UCSD-AML1 (cell line): ENCODE data around the gene PACS2.
"Not testable (repeated sequence)": the region's sequence is repeated elsewhere in the genome, so short reads cannot be mapped to it uniquely, and the experiment has no call there.

Experiments used
- DNase-seq: peaks from one replicate; lab custom pipeline; 2025; ENCODE audit not compliant: unreplicated experiment; lab: John Stamatoyannopoulos, UW

Gene PACS2

DNA sequence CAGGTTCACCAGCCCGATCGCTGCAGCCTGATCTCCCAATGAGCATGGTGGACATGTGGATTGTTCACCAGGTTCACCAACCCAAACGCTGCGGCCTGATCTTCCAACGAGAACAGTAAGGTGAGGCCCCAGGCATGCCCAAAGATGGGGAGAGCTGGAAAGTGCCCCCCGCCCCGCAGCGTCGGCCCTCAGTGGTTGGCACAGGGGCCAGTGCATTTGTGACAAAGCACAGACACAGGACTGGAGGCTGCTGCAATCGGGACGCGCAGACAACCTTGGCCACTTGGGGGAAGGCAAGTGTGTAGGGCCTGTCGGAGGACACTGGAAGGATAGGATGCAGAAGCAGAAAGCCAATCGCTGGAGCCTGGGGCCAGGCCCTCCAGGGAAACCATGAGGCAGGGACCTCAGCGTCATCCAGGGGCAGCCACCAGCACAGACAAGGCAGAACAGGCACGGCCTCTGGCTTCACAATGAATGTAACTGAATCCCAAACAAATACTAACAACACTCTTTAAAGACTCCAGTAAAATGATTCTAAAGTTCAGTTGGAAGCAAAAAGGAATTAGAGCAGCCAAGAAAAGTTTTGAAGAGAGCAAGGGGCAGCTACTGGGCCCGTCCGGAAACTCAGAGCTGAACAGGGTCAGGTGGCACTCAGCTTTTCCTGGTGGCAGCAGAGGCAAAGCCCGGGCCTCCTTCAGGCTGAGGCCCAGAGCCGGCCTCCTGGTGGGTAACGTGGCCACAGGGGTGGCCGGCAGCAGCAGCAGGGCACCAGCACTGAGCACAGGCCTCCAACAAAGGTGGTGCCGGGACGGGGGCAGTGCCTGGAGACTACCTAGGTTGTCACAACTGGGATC is 27.1 kb upstream of the PACS2 start:
- no peak for DNase-seq

DNA sequence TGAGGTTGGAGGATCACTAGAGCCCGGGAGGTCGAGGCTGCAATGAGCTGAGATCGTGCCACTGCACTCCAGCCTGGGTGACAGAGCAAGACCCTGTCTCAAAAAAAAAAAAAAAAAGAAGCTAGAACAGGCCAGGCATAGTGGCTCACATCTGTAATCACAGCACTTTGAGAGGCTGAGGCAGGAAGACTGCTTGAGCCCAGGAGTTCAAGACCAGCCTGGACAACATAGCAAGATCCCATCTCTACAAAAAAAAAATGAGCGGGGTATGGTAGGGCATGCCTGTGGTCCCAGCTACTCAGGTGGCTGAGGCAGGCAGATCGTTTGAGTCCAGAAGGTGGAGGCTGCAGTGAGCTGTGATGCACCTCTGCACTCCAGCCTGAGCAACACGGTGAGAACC is 25.6 kb upstream of the PACS2 start:
- not testable (repeated sequence) for DNase-seq

- no peak for DNase-seq
These were observed 23.8 kb upstream of the PACS2 start for GRCh38 chr14:105290621-105291346.

GRCh38 chr14:105292826-105293711 is 21.5 kb upstream of the PACS2 start:
- DNase-seq, result peak; percentile 72

- DNase-seq, result peak; percentile 82
These were observed 20.4 kb upstream of the PACS2 start for GRCh38 chr14:105294142-105294597.

GRCh38 chr14:105297311-105297710 is 17.2 kb upstream of the PACS2 start:
- not testable (repeated sequence) for DNase-seq

DNA sequence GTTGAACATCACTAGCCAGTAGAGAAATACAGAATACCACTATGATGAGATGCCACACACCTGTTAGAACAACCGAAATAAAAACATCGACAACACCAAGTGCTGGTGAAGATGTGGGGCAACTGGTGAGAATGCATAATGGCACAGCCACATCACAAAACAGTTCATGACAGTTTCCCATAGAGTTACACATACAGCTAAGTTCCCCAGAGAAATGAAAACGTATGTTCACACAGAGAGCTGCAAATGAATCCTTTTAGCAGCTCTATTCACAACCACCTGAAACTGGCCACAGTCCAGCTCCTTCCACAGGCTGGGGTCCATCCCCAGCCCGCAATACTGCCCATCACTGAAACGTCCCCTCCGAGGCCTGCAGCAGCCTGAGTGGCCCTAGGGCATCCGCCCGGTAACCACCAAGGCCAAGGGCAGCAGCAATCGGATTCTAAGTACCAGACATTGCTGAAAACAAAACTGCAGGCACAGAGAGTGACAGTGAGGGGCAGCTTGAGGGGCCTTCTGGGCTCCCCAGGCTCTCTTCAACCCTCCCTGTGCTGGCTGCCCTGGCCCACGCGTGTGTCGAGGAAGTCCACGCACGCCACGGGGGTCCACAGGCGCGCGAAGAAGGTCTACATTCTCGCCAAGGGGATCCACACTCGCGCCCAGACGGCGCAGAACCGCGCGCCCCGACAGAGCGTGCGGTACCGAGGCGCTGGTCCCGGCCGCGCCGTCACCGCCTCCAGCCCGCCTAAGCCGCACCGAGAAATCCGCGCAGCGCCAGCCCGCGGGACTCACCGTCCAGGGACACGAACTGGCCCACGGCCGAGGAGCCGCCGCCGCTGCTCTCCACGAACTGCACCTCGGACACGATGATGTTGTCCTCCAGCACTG is 14.7 kb upstream of the PACS2 start:
- no peak for DNase-seq

DNA sequence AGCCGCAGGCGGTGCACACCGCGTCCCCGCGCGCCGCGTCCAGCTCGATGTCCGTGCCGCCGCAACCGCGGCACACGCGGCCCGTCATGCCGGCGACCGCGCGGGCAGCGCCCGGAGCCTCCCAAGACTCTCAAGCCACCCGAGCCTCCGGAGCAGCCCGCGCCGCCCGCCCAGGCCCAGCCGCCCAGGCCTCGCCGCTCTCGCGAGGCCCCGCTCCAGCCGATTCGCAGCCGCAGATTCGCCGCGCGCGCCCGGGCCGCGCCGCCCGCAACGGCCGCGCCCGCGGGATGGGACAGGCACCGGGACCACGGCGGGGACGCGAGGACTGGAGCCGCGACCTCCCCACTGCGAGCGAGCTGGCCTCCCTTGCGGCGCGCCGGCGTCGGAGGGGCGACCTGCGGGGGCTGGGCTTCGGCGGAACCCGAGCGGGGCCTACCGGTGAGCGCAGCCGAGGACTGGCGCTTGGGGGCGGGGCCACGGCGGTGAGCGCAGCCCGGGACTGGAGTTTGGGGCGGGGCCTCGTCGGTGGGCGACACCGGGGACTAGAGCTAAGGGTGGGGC is 13.9 kb upstream of the PACS2 start, which contains the start of gene BRF1:
BRF1 (minus strand) TSS at position 460 of the 561 bp plus-strand sequence; CDS start at position 88, 372 bp downstream.
- DNase-seq, result peak; percentile 98

DNA sequence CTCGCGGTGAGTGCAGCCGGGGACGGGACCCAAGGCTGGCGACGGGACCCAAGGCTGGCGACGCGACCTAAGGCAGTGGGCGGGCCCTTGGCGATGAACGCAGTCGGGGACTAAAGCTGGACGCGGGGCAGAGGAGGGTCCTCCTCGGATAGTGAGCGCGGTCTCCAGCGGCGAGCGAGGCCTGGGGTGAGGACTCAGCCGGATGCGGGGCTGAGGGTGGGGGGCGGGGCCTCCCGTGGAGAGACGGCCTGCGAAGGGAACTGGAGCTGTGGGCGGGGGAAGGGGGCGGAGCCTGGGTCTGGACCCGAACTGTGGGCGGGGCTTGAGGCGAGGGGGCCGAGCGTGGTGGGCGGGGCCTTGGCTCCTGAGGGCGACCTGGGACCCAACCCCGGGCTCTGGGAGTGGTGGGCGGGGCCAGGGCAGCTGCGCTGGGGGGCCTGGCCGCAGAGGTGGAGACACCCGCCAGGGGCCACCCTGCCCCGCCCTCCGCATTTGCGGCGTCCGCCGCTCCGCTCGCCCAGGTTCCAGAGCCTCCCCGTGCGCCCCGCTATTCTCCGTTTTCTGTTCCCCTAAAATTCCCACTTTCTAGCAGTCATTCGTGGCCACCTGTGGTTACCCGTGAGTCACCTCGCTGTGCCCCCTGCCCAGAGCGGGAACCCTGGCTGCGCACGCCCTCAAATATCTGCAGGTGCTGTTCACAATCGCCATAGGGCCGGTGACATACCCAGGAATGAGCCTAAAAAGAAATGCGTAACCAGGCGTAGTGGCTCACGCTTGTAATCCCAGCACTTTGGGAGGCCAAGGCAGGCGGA is 13.2 kb upstream of the PACS2 start:
- DNase-seq, result peak; percentile 98

DNA sequence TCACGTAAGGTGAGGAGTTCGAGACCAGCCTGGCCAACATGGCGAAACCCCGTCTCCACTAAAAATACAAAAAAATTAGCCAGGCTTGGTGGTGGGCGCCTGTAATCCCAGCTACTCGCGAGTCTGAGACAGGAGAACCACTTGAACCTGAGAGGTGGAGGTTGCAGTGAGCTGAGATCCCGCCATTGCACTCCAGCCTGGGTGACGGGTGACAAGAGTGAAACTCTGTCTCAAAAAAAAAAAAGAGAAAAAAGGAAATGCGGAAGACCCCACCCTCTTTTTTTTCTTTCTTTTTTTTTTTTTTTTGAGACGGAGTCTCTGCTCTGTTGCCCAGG is 12.7 kb upstream of the PACS2 start:
- DNase-seq, result not testable (repeated sequence)

GRCh38 chr14:105303949-105304348 is 10.6 kb upstream of the PACS2 start:
- no peak for DNase-seq

GRCh38 chr14:105304565-105304964 is 10.0 kb upstream of the PACS2 start:
- no peak for DNase-seq

DNA sequence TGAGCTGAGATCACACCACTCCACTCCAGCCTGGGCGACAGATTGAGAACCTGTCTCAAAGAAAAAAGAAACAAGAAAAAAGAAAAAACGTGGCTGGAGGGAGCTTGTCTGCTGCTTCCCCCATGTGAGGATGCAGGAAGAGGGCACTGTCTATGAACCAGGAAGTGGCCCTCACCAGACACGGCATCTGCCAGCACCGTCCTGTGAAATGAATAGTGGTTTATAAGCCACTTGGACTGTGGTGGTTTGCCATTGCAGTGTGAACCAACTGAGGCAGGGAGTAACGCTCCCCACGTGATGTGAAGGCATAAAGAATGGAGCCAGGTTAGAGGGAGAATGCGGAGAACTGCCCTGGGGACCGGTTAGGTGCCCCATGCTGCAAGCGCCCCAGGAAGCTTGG is 9.2 kb upstream of the PACS2 start:
- DNase-seq, result no peak

DNA sequence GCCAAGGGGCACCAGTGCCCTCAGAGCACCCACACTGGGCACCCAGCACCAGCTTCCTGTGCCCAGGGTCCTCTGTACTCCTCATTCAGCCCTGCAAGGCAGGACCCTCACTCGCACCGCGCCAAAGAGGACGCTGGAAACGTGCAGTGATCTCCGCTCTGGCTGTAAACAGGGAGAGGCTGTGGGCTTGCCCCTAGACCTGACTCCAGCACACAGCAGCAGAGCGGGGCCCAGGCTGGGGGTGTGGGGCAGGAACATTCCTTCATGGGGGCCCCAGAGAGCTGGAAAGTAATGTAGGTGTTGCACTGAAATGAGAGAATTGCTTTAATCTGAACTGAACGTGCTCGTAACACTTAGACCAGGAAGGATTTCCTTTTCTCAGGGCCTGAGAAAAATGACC is 8.8 kb upstream of the PACS2 start:
- DNase-seq, result no peak

GRCh38 chr14:105307052-105307727 is 7.4 kb upstream of the PACS2 start:
- DNase-seq, result no peak

DNA sequence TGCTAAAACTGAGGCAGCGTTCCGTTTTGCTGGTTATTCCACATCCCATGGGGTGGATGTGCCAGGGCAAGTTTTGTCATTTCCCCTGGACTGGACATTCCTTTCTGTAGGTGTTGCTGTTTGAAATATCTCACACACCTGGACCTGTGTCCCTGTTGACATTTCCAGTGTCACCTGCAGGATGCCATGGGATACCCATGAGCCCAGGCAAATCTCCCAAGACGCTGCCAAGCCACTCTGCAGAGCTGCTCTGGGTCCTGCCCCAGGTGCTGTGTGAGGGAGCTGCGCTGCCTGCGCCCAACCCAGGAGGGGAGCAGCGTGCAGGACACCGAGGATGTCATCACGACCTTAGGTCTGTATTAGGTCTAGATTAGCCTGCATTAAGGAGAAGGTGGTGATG is 5.2 kb upstream of the PACS2 start:
- no peak for DNase-seq

GRCh38 chr14:105311838-105312237 is 2.7 kb upstream of the PACS2 start:
- DNase-seq, result no peak

DNA sequence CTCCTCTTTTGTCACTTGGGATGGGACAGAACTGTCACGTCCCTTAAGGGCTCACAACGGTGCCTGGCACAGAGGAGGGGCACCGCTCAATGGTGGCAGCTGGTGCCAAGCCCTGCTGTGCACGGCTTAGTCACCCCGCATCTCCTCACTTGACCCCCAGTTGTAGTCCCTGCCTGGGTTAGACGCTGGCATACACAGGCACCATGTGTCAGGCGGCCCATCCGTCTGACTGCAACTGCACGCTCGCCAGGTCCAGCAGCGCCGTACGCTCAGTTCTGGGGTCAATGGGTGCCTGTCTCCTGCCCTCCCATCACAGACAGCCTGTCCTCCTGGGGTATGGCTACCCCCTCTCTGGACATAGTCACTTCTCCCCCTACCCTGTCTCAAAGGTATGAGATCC is 1.6 kb upstream of the PACS2 start:
- no peak for DNase-seq
